GM18526 (cell line): ENCODE results near the gene MYRF.

Source experiments
- POLR2A ChIP-seq: IDR thresholded peaks from 3 replicates; pipeline ENCODE4 v1.6.1; 2011; ENCODE audit not compliant: insufficient read length; ENCODE audit errors: extremely low read depth

Gene MYRF

GRCh38 chr11:61714916-61715315 is 37.5 kb upstream of the MYRF start:
- TF ChIP-seq POLR2A = no peak

- no peak for TF ChIP-seq POLR2A
These were observed 36.6 kb upstream of the MYRF start for GRCh38 chr11:61715867-61716266.

GRCh38 chr11:61716478-61717285 is 35.8 kb upstream of the MYRF start:
- no peak for TF ChIP-seq POLR2A

- TF ChIP-seq POLR2A = no peak
These were observed 35.0 kb upstream of the MYRF start for GRCh38 chr11:61717286-61718033.

- TF ChIP-seq POLR2A = no peak
These were observed 34.3 kb upstream of the MYRF start for GRCh38 chr11:61718046-61718531.

GRCh38 chr11:61718621-61719302 is 33.7 kb upstream of the MYRF start:
- no peak for TF ChIP-seq POLR2A

- no peak for TF ChIP-seq POLR2A
These were observed 32.5 kb upstream of the MYRF start for GRCh38 chr11:61719978-61720377.

GRCh38 chr11:61720597-61720996 is 31.8 kb upstream of the MYRF start:
- no peak for TF ChIP-seq POLR2A

GRCh38 chr11:61724437-61724836 is 28.0 kb upstream of the MYRF start:
- no peak for TF ChIP-seq POLR2A

- TF ChIP-seq POLR2A = no peak
These were observed 26.6 kb upstream of the MYRF start for GRCh38 chr11:61725781-61726231.

- no peak for TF ChIP-seq POLR2A
These were observed 25.7 kb upstream of the MYRF start for GRCh38 chr11:61726775-61727174.

- no peak for TF ChIP-seq POLR2A
These were observed 25.0 kb upstream of the MYRF start for GRCh38 chr11:61727401-61727811.

- TF ChIP-seq POLR2A = no peak
These were observed 24.1 kb upstream of the MYRF start for GRCh38 chr11:61728066-61728939.

- TF ChIP-seq POLR2A = no peak
These were observed 23.6 kb upstream of the MYRF start for GRCh38 chr11:61728940-61729219.

- no peak for TF ChIP-seq POLR2A
These were observed 22.0 kb upstream of the MYRF start for GRCh38 chr11:61730240-61730994.
